HCT116 (cell line): ENCODE data around the gene TBC1D4. TPM values are rescaled to one million over a fixed set of nuclear protein-coding genes. Genes with fewer than 3 reads are reported as not detected.

Experiments used
- ATAC-seq: fragments of 200-7000 bp; cut with Tn5 transposase; 2 replicates; pipeline ENCODE4 v1.9.1; 2020; ENCODE audit warnings: mild to moderate bottlenecking, moderate library complexity
- BruUV-seq: library from RNA; stranded (reverse); fragments of 400-500 nt; replicated peaks from 2 replicates; lab custom pipeline; 2021; lab: Mats Ljungman, UMichigan
- CTCF ChIA-PET: fragments of 300-600 bp; sonication (Branson Sonifier 250); formaldehyde crosslinking; loops from one replicate; lab custom pipeline; 2021; ENCODE audit warnings: antibody characterized with exemption; lab: Charles Lee
- POLR2A ChIA-PET: fragments of 300-600, 350-600 bp; sonication (Branson Sonifier 250); formaldehyde crosslinking; loops from one replicate; lab custom pipeline; 2021; ENCODE audit warnings: antibody characterized with exemption; lab: Charles Lee
- RAD21 ChIA-PET, 2 experiments: fragments of 300-600 bp; sonication (Branson Sonifier 250); formaldehyde crosslinking; loops; one replicate each; lab custom pipeline; 2023; ENCODE audit warnings: low total read pairs in 2 of 2; ENCODE audit not compliant: uncharacterized antibody in 2 of 2, unreplicated experiment in 2 of 2, low non-redundant PET in 1 of 2; lab: Charles Lee
- DNase-seq: peaks from one replicate; pipeline ENCODE4 v3.0.0-alpha.2; 2010; ENCODE audit warnings: low read depth, low spot score
- H2AFZ ChIP-seq: fragments of 200-600 bp; shearing (Covaris generic), sonication (generic); 2 replicates; pipeline ENCODE4 v1.6.1; 2017; ENCODE audit warnings: low read depth, mixed run types, mixed read lengths, antibody characterized with exemption, low read length; ENCODE audit not compliant: poor library complexity, severe bottlenecking
- H3K27ac ChIP-seq: 2 replicates; pipeline ENCODE4 v1.5.1; 2012; ENCODE audit warnings: low read depth, low read length
- H3K27me3 ChIP-seq: fragments of 200-600 bp; sonication (generic); 2 replicates; pipeline ENCODE4 v1.6.1; 2016; ENCODE audit warnings: mixed run types, low read length, mixed read lengths; ENCODE audit not compliant: insufficient read depth
- H3K36me3 ChIP-seq, 2 experiments: fragments of 200-500 bp in 1 of 2; fragments of 200-600 bp in 1 of 2; sonication (Bioruptor generic) in 1 of 2; sonication (generic) in 1 of 2; 2 replicates each; pipeline versions ENCODE4 v1.5.1 to v1.6.1; 2014 to 2016; ENCODE audit warnings: low read length in 2 of 2, inconsistent platforms in 1 of 2, mixed read lengths in 1 of 2, mixed run types in 1 of 2; ENCODE audit not compliant: insufficient read depth in 2 of 2, control insufficient read depth in 1 of 2
- H3K4me1 ChIP-seq, 2 experiments: fragments of 200-600 bp in 1 of 2; sonication (generic) in 1 of 2; 2 replicates each; pipeline versions ENCODE4 v1.5.1 to v1.6.1; 2012 to 2017; ENCODE audit warnings: low read length in 2 of 2, inconsistent platforms in 1 of 2, mild to moderate bottlenecking in 1 of 2, mixed read lengths in 1 of 2, mixed run types in 1 of 2, moderate library complexity in 1 of 2; ENCODE audit not compliant: insufficient read depth in 2 of 2, control insufficient read depth in 1 of 2
- H3K4me2 ChIP-seq: fragments of 200-600 bp; sonication (generic); 2 replicates; pipeline ENCODE4 v1.6.1; 2017; ENCODE audit warnings: mixed run types, low read length, mixed read lengths
- H3K4me3 ChIP-seq, 2 experiments: fragments of 200-600 bp in 1 of 2; sonication (generic) in 1 of 2; replicated peaks in 1 of 2; 2 replicates each; pipeline ENCODE4 v1.5.1; 2011 to 2016; ENCODE audit warnings: low read length in 2 of 2, control low read depth in 1 of 2, low read depth in 1 of 2, mild to moderate bottlenecking in 1 of 2, mixed read lengths in 1 of 2, mixed run types in 1 of 2
- H3K79me2 ChIP-seq: fragments of 200-600 bp; sonication (generic); 2 replicates; pipeline ENCODE4 v1.6.1; 2017; ENCODE audit warnings: mild to moderate bottlenecking, mixed run types, low read length, moderate library complexity, mixed read lengths; ENCODE audit not compliant: insufficient read depth
- H3K9ac ChIP-seq: fragments of 200-600 bp; sonication (generic); 2 replicates; pipeline ENCODE4 v1.6.1; 2016; ENCODE audit warnings: low read length, mixed read lengths
- H3K9me2 ChIP-seq: fragments of 200-600 bp; sonication (generic), shearing (Covaris generic); 2 replicates; pipeline ENCODE4 v1.6.1; 2017; ENCODE audit warnings: mixed run types, mild to moderate bottlenecking, moderate library complexity; ENCODE audit not compliant: insufficient read depth
- H3K9me3 ChIP-seq, 2 experiments: fragments of 200-500 bp in 1 of 2; fragments of 200-600 bp in 1 of 2; sonication (Bioruptor generic) in 1 of 2; sonication (generic) in 1 of 2; 2 replicates each; pipeline ENCODE4 v1.6.1; 2014 to 2017; ENCODE audit warnings: low read length in 2 of 2, mixed read lengths in 2 of 2, inconsistent platforms in 1 of 2, low read depth in 1 of 2, mild to moderate bottlenecking in 1 of 2, mixed run types in 1 of 2, moderate library complexity in 1 of 2; ENCODE audit not compliant: control insufficient read depth in 1 of 2, insufficient read depth in 1 of 2
- H4K20me1 ChIP-seq: fragments of 200-600 bp; sonication (generic), shearing (Covaris generic); 2 replicates; pipeline ENCODE4 v1.6.1; 2017; ENCODE audit warnings: mixed run types, mild to moderate bottlenecking, moderate library complexity; ENCODE audit not compliant: insufficient read depth
- ATF3 ChIP-seq: IDR thresholded peaks from 2 replicates; pipeline ENCODE4 v1.6.1; 2012
- CTCF ChIP-seq, 3 experiments: fragments of 200-600 bp in 1 of 3; sonication (generic) in 1 of 3; IDR thresholded peaks in 2 of 3; conservative IDR thresholded peaks in 1 of 3; 2 replicates each; pipeline ENCODE4 v1.5.1; 2012 to 2017; ENCODE audit warnings: low read depth in 2 of 3, low read length in 2 of 3, antibody characterized with exemption in 1 of 3, borderline replicate concordance in 1 of 3, control low read depth in 1 of 3, mild to moderate bottlenecking in 1 of 3, mixed read lengths in 1 of 3, mixed run types in 1 of 3, moderate library complexity in 1 of 3; ENCODE audit not compliant: insufficient read depth in 1 of 3
- ELF1 ChIP-seq: IDR thresholded peaks from 2 replicates; pipeline ENCODE4 v1.6.1; 2012; ENCODE audit warnings: low read depth, borderline replicate concordance
- RAD21 ChIP-seq: IDR thresholded peaks from 2 replicates; pipeline ENCODE4 v1.6.1; 2012; ENCODE audit warnings: low read depth, mild to moderate bottlenecking
- SRF ChIP-seq: IDR thresholded peaks from 2 replicates; pipeline ENCODE4 v1.6.1; 2012; ENCODE audit warnings: low read depth
- ZNF274 ChIP-seq: fragments of 200-500 bp; sonication (Bioruptor generic); IDR thresholded peaks from 2 replicates; pipeline ENCODE4 v1.6.1; 2014; ENCODE audit warnings: mild to moderate bottlenecking, low read depth, low read length, inconsistent platforms
- intact Hi-C: fragments of 100-400 bp; cut with micrococcal nuclease; formaldehyde crosslinking; loops from 2 replicates; pipeline ENCODE4 v1.10.0; 2022
- total RNA-seq: library from RNA; stranded (reverse); gene quantifications from one replicate; pipeline ENCODE4 v1.2.1, GENCODE V29; 2021; ENCODE audit not compliant: unreplicated experiment

TBC1D4 gene
- total RNA-seq, 1 experiment from 2014 or later = 24.6 TPM

- no peak for TF ChIP-seq ELF1
- no peak for TF ChIP-seq RAD21
- peak; percentile 63 for TF ChIP-seq SRF
Measured at GRCh38 chr13:75365724-75366173, 116.2 kb downstream of the TBC1D4 start (continued).

GRCh38 chr13:75364131-75364713, 117.7 kb downstream of the TBC1D4 start:
- H3K36me3 ChIP-seq = no peaks in the 10 kb centered on the region
- H3K9me2 ChIP-seq = no peaks in the 10 kb centered on the region
- peak overlapping the region; percentile 84 for H3K4me2 ChIP-seq
- H3K27me3 ChIP-seq = no peaks in the 10 kb centered on the region
- no peak overlapping the region for H3K27ac ChIP-seq
- ChIA-PET POLR2A (no interaction called here), CTCF (no interaction called here), RAD21 (no interaction called here)
- no peaks in the 10 kb centered on the region for H3K9me3 ChIP-seq
- H4K20me1 ChIP-seq = no peaks in the 10 kb centered on the region
- H3K9ac ChIP-seq = no peak overlapping the region
- H3K4me3 ChIP-seq = no peak overlapping the region
- no peak for TF ChIP-seq ZNF274
- TF ChIP-seq ELF1 = no peak
- TF ChIP-seq CTCF (IDR thresholded peaks at IDR 0.05 in 2 of 3, conservative IDR thresholded peaks at IDR 0.05 in 1 of 3; ENCODE audit: borderline replicate concordance in 1 of 3, insufficient read depth in 1 of 3, low read depth in 2 of 3, low read length in 2 of 3) = peak in 1 of 3 experiments; percentile 26; a peak in 2 of 6 replicates
- no peak for TF ChIP-seq ATF3
- TF ChIP-seq SRF = no peak
- ATAC-seq (no peak), DNase-seq (no peak)
- intact Hi-C loops = no loop called here
- H3K4me1 ChIP-seq = peaks cover 39 to 76% of the 10 kb centered on the region in 2 experiments
- H2AFZ ChIP-seq = no peak overlapping the region
- BruUV-seq = no TSS peak
- peaks cover 31% of the 10 kb centered on the region for H3K79me2 ChIP-seq
